ENCODE results near the gene PLEKHH2. TPM values are rescaled to one million over a fixed set of nuclear protein-coding genes. Genes with fewer than 3 reads are reported as not detected.

PLEKHH2 gene
- total and polyA plus RNA-seq, 2 experiments from 2014 or later, result 5.4 to 6.7 TPM

DNA sequence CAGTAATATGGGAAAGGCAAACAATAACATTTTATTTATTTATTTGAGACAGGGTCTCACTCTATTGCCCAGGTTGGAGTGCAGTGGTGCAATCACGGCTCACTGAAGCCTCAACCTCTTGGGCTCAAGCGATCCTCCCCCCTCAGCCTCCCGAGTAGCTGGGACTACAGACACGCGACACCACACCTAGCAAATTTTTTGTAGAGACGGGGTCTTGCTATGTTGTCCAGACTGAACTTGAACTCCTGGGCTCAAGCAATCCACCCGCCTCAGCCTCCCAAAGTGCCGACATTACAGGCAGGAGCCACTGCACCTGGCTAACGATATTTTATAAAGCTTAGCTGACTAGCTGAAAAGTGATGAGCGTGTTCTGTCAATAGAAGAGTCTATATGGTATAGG, 17.5 kb upstream of the PLEKHH2 start:
- H3K4me3 Mint-ChIP-seq, result no peak overlapping the region
- no peak for ATAC-seq

More for the DNA sequence above, 17.5 kb upstream of the PLEKHH2 start:
- Histone ChIP-seq H3K79me2 (replicated peaks; ENCODE audit: insufficient read depth) (no peaks in the 10 kb centered on the region), H3F3A (replicated peaks; ENCODE audit: low read depth) (no peaks in the 10 kb centered on the region), H3K4me3 (no peak overlapping the region), H3K9me2 (ENCODE audit: insufficient read depth) (no peaks in the 10 kb centered on the region), H3K4me1 (ENCODE audit: insufficient read depth) (no peaks in the 10 kb centered on the region), H3K36me3 (ENCODE audit: insufficient read depth) (no peaks in the 10 kb centered on the region), H2AFZ (no peak overlapping the region), H3K4me2 (no peak overlapping the region), H4K20me1 (replicated peaks; ENCODE audit: insufficient read depth) (no peaks in the 10 kb centered on the region), H3K27ac (ENCODE audit: low read depth) (no peak overlapping the region), H3K27me3 (ENCODE audit: insufficient read depth) (no peaks in the 10 kb centered on the region)
- peaks cover 2% of the 10 kb centered on the region for H3K27me3 Mint-ChIP-seq (ENCODE audit: insufficient read depth, low read depth, poor library complexity)
- H3K27ac Mint-ChIP-seq, result no peak overlapping the region
- H3K36me3 Mint-ChIP-seq (ENCODE audit: low read depth), result no peaks in the 10 kb centered on the region
- DNase-seq (ENCODE audit: low spot score), result no peak
- H3K4me1 Mint-ChIP-seq, result no peaks in the 10 kb centered on the region
- TF ChIP-seq EZH2 (IDR thresholded peaks at IDR 0.05; ENCODE audit: low read depth, unreplicated experiment) (no peak), ZNF114 (CRISPR knock-in tag; IDR thresholded peaks at IDR 0.05) (no peak), ZNF331 (CRISPR knock-in tag; IDR thresholded peaks at IDR 0.05; ENCODE audit: low read depth) (no peak), NANOG (IDR thresholded peaks at IDR 0.05; ENCODE audit: borderline replicate concordance) (no peak), EZH2phosphoT487 (IDR thresholded peaks at IDR 0.05; ENCODE audit: unreplicated experiment) (no peak), CREB1 (CRISPR knock-in tag; IDR thresholded peaks at IDR 0.05; ENCODE audit: low read depth) (no peak), STAT1 (IDR thresholded peaks at IDR 0.05; ENCODE audit: unreplicated experiment) (no peak)
- TF ChIP-seq, protein P1, sequence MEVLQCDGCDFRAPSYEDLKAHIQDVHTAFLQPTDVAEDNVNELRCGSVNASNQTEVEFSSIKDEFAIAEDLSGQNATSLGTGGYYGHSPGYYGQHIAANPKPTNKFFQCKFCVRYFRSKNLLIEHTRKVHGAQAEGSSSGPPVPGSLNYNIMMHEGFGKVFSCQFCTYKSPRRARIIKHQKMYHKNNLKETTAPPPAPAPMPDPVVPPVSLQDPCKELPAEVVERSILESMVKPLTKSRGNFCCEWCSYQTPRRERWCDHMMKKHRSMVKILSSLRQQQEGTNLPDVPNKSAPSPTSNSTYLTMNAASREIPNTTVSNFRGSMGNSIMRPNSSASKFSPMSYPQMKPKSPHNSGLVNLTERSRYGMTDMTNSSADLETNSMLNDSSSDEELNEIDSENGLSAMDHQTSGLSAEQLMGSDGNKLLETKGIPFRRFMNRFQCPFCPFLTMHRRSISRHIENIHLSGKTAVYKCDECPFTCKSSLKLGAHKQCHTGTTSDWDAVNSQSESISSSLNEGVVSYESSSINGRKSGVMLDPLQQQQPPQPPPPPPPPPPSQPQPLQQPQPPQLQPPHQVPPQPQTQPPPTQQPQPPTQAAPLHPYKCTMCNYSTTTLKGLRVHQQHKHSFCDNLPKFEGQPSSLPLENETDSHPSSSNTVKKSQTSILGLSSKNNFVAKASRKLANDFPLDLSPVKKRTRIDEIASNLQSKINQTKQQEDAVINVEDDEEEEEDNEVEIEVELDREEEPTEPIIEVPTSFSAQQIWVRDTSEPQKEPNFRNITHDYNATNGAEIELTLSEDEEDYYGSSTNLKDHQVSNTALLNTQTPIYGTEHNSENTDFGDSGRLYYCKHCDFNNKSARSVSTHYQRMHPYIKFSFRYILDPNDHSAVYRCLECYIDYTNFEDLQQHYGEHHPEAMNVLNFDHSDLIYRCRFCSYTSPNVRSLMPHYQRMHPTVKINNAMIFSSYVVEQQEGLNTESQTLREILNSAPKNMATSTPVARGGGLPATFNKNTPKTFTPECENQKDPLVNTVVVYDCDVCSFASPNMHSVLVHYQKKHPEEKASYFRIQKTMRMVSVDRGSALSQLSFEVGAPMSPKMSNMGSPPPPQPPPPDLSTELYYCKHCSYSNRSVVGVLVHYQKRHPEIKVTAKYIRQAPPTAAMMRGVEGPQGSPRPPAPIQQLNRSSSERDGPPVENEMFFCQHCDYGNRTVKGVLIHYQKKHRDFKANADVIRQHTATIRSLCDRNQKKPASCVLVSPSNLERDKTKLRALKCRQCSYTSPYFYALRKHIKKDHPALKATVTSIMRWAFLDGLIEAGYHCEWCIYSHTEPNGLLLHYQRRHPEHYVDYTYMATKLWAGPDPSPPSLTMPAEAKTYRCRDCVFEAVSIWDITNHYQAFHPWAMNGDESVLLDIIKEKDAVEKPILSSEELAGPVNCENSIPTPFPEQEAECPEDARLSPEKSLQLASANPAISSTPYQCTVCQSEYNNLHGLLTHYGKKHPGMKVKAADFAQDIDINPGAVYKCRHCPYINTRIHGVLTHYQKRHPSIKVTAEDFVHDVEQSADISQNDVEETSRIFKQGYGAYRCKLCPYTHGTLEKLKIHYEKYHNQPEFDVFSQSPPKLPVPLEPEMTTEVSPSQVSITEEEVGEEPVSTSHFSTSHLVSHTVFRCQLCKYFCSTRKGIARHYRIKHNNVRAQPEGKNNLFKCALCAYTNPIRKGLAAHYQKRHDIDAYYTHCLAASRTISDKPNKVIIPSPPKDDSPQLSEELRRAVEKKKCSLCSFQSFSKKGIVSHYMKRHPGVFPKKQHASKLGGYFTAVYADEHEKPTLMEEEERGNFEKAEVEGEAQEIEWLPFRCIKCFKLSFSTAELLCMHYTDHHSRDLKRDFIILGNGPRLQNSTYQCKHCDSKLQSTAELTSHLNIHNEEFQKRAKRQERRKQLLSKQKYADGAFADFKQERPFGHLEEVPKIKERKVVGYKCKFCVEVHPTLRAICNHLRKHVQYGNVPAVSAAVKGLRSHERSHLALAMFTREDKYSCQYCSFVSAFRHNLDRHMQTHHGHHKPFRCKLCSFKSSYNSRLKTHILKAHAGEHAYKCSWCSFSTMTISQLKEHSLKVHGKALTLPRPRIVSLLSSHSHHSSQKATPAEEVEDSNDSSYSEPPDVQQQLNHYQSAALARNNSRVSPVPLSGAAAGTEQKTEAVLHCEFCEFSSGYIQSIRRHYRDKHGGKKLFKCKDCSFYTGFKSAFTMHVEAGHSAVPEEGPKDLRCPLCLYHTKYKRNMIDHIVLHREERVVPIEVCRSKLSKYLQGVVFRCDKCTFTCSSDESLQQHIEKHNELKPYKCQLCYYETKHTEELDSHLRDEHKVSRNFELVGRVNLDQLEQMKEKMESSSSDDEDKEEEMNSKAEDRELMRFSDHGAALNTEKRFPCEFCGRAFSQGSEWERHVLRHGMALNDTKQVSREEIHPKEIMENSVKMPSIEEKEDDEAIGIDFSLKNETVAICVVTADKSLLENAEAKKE (CRISPR knock-in tag; IDR thresholded peaks at IDR 0.05), result no peak
- TF ChIP-seq, protein P2, sequence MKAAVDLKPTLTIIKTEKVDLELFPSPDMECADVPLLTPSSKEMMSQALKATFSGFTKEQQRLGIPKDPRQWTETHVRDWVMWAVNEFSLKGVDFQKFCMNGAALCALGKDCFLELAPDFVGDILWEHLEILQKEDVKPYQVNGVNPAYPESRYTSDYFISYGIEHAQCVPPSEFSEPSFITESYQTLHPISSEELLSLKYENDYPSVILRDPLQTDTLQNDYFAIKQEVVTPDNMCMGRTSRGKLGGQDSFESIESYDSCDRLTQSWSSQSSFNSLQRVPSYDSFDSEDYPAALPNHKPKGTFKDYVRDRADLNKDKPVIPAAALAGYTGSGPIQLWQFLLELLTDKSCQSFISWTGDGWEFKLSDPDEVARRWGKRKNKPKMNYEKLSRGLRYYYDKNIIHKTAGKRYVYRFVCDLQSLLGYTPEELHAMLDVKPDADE (IDR thresholded peaks at IDR 0.05), result no peak
- TF ChIP-seq, protein P3, sequence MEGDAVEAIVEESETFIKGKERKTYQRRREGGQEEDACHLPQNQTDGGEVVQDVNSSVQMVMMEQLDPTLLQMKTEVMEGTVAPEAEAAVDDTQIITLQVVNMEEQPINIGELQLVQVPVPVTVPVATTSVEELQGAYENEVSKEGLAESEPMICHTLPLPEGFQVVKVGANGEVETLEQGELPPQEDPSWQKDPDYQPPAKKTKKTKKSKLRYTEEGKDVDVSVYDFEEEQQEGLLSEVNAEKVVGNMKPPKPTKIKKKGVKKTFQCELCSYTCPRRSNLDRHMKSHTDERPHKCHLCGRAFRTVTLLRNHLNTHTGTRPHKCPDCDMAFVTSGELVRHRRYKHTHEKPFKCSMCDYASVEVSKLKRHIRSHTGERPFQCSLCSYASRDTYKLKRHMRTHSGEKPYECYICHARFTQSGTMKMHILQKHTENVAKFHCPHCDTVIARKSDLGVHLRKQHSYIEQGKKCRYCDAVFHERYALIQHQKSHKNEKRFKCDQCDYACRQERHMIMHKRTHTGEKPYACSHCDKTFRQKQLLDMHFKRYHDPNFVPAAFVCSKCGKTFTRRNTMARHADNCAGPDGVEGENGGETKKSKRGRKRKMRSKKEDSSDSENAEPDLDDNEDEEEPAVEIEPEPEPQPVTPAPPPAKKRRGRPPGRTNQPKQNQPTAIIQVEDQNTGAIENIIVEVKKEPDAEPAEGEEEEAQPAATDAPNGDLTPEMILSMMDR (conservative IDR thresholded peaks at IDR 0.05; ENCODE audit: low read depth in 2 of 2), result no peak
- no peaks in the 10 kb centered on the region for H3K9me3 Mint-ChIP-seq
